HS-27A (cell line): ENCODE measurements around the gene SH3RF1.

Experiments used
- DNase-seq: peaks from one replicate; pipeline ENCODE4 v3.0.0-alpha.2; 2012; ENCODE audit warnings: low read depth, missing footprints

SH3RF1 gene

DNA sequence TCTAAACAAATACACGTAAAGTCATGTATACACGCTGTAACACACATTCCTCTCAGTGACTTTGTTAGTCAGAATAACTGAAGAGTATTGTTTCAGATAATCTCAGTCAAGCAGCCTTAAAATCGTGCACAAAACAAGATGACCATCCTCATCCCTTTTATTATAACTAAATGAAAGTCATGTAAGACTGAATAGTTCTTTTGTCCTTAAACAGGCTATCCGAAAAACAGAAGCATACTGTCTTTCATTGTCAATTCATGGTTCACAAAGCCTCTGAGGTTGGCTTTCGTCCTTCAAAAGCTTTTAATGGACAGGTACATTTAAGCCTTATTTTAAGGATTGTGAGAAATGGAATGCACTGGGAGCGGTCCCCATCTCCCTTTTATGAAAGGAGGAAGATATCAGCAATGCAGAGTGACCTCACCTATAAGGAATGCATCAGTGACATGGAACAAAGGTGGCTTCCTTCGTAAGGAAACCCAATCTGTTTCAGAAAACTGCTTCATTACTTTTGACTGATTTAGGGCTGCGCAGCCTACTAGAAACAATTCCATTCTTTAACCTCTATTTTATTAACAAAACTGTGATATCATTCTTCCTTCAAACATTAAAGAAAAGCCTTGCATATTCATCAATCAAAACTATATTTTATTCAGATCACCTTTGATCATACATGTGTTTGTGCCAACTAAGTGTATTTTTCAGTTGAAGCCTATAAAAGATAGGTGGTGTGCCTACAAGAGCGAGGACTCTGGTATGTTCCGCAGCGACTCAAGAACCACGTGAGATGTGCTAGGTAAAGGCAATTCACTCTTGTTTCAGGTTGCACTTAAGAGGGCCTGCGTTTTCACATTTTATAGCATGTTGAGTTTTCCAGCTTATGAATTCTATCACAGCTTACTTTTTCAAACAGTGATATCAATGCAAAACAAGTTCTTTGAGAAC, 19.2 kb downstream of the SH3RF1 start:
- DNase-seq = no peak

GRCh38 chr4:169250796-169251195, 20.0 kb downstream of the SH3RF1 start:
- DNase-seq = no peak

DNA sequence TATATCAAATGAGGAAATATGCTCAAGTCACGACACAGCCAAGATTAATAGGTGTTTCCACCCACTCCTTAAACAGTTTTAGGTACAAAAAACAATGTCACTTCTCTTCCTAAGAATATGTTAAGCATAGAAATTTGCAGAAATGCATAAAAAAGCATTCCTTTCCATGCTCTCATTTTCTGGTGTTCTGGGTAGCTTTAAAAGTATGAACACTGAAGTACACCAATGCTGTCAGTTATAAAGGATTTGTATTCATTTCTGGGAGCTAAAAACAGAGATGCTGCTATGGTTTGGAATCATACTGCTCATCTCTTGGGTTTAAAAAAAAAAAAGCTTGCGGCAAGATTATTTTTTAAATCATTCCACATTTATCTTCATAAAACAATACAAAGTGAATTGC, 20.8 kb downstream of the SH3RF1 start:
- no peak for DNase-seq

- no peak for DNase-seq
Measured at GRCh38 chr4:169249214-169249973, 21.4 kb downstream of the SH3RF1 start.

- DNase-seq = no peak
Measured at GRCh38 chr4:169248645-169249044, 22.1 kb downstream of the SH3RF1 start.

GRCh38 chr4:169246957-169247396, 23.8 kb downstream of the SH3RF1 start:
- DNase-seq = no peak

DNA sequence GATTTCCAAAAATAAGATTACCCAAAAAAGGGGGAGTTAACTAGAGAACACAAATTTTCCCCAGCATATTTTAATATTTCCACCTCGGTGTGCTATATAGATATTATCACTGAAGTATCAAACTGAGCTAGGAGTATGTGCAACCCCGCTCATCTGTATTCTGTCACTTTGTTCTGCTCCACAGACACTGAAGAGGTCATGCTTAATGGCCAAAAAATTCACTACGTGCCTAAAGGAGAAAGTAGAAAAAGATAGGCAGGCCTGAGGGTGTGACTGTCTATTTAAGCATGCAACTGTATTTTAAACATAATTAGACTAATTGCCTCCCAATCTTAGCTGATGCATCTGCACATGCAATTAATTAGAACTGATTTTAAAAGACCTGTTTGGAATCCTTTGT, 24.5 kb downstream of the SH3RF1 start:
- DNase-seq = no peak

DNA sequence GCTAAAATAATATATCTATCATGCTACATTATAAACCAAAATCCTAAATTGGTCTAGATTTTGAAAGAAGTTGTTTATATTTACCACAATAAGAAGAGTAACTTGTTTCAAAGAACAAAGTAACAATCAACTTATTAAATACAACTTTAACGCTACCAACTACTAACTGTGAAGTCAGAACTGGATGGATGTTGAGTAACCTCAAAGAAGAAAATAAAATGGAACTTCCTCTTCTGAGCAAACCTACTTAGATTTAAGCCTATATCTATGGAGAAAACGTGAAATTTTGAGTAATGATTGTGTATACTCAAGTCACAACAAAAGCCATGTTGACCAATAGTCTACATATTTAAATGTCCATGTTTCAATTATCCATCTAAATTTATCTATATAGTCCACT, 25.7 kb downstream of the SH3RF1 start:
- no peak for DNase-seq

DNA sequence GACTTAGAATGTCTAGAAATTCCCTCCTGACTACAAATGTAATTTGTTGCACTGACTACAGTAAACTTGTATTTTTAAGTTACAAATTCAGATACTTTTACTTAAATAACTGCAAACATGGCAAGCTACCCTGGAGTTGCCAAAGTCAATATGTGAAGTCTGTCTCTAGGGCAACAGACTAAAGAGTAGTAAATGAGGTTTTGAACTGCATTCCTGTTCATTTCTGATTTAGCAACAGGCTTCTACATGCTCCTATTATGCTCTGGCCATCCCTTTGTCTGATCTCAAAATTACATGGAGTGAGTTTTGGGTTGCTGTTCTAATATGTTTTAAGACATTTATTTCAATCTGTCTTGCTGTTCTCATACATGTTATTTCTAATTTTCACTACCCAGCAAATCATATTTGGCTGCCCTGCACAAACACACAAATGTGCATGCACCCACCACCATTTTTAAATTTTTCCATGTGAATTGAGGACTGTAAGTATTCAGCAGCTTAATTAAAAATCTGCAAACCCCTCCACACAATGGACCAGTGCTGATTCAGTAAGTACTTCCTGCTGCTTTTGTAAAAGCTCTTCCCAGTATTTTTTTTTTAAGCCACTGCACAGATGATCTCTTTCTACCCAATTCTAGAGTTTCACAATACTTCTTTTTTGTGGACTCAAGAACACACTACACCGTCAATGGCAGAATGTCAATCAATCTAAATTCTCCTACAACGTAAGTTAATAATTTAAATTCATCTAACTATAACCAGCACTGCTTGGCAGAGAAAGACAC, 26.7 kb downstream of the SH3RF1 start:
- DNase-seq = no peak

- no peak for DNase-seq
Measured at GRCh38 chr4:169241464-169241863, 29.3 kb downstream of the SH3RF1 start.

DNA sequence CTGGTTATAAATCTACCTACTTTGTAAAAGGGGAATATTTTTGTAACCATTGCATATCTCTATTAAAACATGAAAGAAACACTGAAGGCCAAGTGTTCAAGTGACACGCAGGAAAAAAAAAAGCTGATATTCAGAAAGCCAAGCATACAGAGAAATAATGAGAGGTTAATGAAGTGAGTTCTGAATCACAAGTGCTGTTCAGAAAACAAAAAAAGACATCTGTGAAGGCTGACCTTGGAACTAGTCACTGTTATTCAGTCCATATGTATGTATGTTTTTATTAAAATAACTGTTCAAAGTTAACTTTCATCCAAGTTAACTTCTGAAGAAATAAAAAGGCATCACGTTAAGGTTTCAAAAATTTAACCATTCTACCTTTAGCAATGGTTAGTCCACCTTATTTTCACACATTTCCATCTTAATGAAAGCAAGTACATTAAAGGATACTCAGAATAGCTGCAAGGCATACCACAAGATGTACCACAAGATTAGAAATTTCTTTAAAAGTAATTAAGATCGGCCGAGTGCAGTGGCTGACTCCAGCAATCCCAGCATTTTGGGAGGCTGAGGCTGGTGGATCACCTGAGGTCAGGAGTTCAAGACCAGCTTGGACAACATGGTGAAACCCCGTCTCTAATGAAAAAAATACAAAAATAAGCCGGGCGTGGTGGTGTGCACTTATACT, 31.4 kb downstream of the SH3RF1 start:
- DNase-seq = no peak

GRCh38 chr4:169238445-169238844, 32.3 kb downstream of the SH3RF1 start:
- no peak for DNase-seq

GRCh38 chr4:169236873-169237626, 33.7 kb downstream of the SH3RF1 start:
- DNase-seq = no peak

DNA sequence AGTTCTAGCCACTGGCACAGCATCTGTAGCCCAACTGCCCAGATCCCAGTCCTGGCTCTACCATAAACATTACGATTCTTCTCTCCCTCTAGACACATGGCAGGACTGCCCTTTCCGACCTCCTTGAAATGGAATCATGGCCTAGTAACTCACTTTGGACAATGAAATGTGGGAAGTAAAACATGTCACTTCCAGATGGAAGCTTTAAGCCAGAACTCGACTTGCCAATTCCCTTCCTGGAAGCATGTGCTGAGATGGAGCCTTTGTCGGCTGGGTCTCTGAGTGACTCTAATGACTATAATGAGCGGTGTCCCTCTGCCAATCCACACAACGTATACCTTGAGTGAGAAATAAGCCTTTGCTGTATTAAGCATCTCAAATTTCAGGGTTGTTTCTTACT, 34.7 kb downstream of the SH3RF1 start:
- DNase-seq = no peak

- DNase-seq = no peak
Measured at GRCh38 chr4:169234137-169234855, 36.5 kb downstream of the SH3RF1 start.

DNA sequence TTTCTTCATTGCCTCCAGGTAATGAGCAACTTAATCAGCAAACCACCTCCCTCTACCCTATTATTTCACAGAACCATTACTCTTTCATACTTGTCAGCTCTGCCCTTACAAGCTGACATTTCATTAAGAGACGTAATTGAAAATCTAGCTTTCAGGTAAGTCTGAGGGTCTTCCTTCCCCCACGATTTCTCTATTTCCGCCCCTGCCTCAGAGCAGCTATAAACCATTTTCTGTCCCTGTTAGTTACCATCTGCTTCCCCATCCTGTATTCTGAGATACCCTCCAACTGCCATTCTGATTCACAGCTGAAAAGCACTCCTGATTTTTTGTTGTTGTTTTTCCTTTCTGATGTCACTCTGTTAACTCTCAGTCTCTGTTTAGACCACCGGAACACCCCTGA, 37.1 kb downstream of the SH3RF1 start:
- no peak for DNase-seq

GRCh38 chr4:169231647-169232262, 39.0 kb downstream of the SH3RF1 start:
- DNase-seq = no peak

GRCh38 chr4:169229571-169230028, 41.2 kb downstream of the SH3RF1 start:
- DNase-seq = no peak

DNA sequence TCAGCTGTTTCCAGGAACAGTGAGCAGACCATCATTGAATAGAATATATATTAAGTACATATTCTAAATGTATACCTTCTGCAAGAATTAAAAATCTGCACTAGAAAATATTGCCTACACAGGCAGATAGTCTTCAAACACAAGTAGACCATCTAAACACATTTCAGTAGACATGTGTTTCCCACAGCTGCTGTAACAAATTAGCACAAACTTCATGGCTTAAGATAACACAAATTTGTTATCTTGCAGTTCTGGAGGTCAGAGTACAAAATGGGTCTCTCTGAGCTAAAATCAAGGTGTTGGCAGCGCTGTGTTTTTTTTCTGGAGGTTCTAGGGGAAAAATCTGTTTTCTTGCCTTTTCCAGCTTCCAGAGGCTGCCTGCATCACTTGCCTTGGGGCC, 42.7 kb downstream of the SH3RF1 start:
- DNase-seq = no peak

- no peak for DNase-seq
Measured at GRCh38 chr4:169226565-169226964, 44.2 kb downstream of the SH3RF1 start.
